SK-N-SH (cell line): ENCODE measurements around the gene ACVRL1.

Experiments used
- CTCF ChIP-seq: fragments of 200-600 bp; sonication (generic); IDR thresholded peaks from 2 replicates; pipeline ENCODE4 v1.6.1; 2017; ENCODE audit warnings: antibody characterized with exemption, mild to moderate bottlenecking, moderate library complexity
- EZH2phosphoT487 ChIP-seq: fragments of 200-600 bp; sonication (generic); IDR thresholded peaks from 2 replicates; pipeline ENCODE4 v1.6.1; 2017; ENCODE audit warnings: low read depth, mixed run types, mild to moderate bottlenecking, antibody characterized with exemption, moderate library complexity, borderline replicate concordance
- MEF2A ChIP-seq: IDR thresholded peaks from 2 replicates; pipeline ENCODE4 v1.4.0; 2012; ENCODE audit warnings: low read depth, borderline replicate concordance
- SIN3A ChIP-seq: IDR thresholded peaks from 2 replicates; pipeline ENCODE4 v1.6.1; 2012; ENCODE audit warnings: low read depth, mild to moderate bottlenecking, low read length, moderate library complexity, borderline replicate concordance
- YY1 ChIP-seq: IDR thresholded peaks from 2 replicates; pipeline ENCODE4 v1.4.0; 2012; ENCODE audit warnings: low read depth, mild to moderate bottlenecking

GRCh38 chr12:51947246-51947996, 40.1 kb downstream of the ACVRL1 start:
- TF ChIP-seq CTCF: no peak
- no peak for TF ChIP-seq MEF2A
- no peak for TF ChIP-seq SIN3A
- no peak for TF ChIP-seq YY1
- no peak for TF ChIP-seq EZH2phosphoT487
